Measurements from ENCODE around the gene TMEM117. TPM values are rescaled to one million over a fixed set of nuclear protein-coding genes. Genes with fewer than 3 reads are reported as not detected.

TMEM117 gene
- total RNA-seq, 1 donor from 2014 or later = 0.75 TPM

DNA sequence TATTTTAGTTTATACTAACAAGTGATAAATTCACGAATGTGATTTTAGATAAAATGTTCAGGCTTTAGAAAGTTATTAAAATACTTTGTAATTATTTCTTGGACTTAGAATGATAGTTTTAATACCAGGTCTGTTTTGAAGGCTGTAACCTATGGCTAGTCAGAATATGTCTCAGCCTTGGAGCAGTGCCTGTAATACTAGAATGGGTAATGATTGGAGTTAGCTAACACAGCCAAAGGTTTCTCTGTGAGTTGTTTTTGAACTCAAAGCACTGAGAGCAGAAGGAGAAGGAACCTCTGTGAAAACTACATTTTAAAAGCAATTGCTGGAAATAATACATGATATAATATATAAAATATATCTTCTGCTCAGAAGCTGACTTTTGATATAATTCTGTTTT is 110.1 kb downstream of the TMEM117 start:
- intact Hi-C loops (cut with micrococcal nuclease) = no loop called here

GRCh38 chr12:43951286-43951685 is 115.4 kb downstream of the TMEM117 start:
- intact Hi-C loops (cut with micrococcal nuclease) = no loop called here

GRCh38 chr12:43957732-43958372 is 122.0 kb downstream of the TMEM117 start:
- intact Hi-C loops (cut with micrococcal nuclease) = loop anchor here (1.0 kb wide), 1 partner anchor 973 kb away; no protein-coding TSS in a partner anchor

DNA sequence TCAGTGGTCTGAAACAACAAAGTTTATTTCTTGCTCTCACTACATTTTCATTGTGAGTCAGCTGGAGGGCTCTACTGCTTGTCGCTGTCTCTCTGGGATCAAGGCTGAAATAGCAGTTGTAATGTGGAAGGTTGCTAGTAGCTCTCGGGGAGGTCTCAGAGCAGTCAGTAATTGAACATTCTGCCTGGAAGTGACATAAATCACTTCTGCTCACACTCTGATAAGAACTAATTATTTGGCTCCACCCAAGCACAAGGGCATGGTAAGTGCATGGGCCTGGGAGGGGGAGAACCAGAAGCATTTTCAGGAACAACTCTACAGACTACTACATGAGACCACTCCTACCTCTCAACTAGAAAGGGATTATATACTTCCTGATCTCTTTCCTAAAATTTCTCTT is 128.2 kb downstream of the TMEM117 start:
- intact Hi-C loops (cut with micrococcal nuclease) = no loop called here

DNA sequence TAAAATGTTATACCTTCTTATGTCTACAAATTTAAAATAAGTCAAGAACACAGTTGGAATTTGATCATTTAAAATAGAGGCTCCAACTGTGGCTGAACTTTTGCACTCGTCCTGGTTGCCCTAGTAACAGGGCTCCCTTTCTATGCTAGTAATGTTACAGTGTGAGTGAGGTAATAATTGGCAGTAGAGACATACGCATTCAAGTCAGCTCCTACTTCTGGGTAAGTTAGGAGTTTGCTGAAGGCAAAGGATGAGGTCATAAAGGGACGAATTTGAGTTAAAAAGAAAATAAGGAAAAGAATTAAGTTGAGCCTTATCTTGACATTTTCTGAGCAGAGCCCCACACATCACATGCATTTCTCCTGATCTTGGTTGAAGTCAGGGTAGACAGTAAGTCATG is 129.1 kb downstream of the TMEM117 start:
- intact Hi-C loops (cut with micrococcal nuclease) = no loop called here

GRCh38 chr12:43965899-43966298 is 130.0 kb downstream of the TMEM117 start:
- intact Hi-C loops (cut with micrococcal nuclease) = no loop called here

GRCh38 chr12:43968736-43969135 is 132.9 kb downstream of the TMEM117 start:
- intact Hi-C loops (cut with micrococcal nuclease) = no loop called here

- intact Hi-C loops (cut with micrococcal nuclease) = no loop called here
These were observed 134.0 kb downstream of the TMEM117 start for GRCh38 chr12:43969882-43970281.

DNA sequence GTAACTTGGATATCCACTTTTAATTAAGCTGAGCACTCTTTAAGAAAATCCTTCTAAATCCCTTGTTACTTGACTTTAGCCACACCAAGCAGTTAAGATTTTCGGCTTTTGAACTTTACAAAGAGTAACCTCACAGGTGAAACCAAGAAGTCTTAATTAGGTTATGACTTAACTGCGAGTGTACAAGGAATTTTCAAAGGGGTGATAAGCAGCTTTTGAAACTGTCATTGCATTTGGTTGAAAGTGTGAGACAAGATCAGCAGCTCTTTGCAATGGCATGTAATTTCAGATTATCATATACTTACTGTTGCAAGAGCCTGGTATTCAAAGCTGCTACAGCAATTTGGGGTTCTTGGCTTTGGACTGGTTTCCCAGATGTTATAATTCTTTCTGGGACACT is 137.5 kb downstream of the TMEM117 start:
- intact Hi-C loops (cut with micrococcal nuclease) = no loop called here

DNA sequence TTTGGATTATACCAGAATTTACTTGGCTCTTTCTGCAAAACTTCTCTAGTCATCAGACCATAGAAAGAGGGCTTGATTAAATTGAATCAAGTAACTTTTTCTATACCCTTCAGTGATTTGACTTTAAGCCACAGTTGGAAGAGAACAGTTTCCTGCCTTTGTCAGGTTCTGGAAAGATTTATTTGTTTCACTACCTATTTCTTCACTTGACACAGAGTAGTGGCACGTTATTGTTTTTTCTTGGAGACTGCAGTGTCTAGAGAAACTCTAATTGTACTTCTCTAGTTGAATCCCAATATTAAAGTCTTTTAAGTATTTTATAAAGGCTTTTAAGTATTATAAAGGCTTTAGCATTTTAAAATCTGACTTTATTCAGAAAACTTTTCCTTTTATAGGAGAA is 138.1 kb downstream of the TMEM117 start:
- intact Hi-C loops (cut with micrococcal nuclease) = no loop called here

DNA sequence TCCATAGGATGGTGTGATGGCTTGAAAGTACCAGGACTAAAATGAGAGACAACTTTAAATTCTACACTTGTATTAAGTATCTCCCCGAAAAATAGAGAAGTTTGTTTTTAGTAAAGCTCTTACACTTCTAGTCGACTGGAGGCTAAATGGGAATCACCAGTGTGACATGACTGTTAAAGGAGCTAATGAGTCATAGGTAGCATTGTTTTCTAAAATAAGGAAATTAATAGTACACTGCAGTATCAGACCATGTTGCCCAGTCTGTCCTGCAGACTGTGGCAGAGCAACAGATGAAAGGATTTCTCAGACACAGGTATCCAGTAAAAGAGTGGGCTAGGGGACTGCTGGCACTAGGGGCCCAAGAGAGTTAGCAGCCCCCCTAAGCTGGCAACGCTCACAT is 140.1 kb downstream of the TMEM117 start:
- intact Hi-C loops (cut with micrococcal nuclease) = no loop called here

DNA sequence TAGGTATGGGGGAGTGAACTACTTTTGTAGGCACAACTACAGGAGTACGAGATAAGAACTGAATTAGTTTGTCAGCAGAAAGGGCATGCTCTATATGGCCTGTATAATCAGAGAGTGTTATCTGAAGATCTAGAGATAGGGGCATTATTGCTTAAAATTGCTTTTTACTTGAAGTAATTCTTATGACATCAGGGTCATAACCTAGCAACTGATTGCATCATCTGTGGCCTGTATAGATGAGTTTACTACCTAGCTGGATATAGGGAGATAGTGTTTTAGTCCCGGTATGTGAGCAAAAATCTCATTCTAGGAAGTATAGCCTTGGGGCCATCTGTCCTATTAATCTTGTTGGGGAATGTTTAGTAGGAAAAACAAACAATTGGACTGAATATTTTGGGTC is 142.7 kb downstream of the TMEM117 start:
- intact Hi-C loops (cut with micrococcal nuclease) = no loop called here

GRCh38 chr12:43979450-43979849 is 143.6 kb downstream of the TMEM117 start:
- intact Hi-C loops (cut with micrococcal nuclease) = no loop called here

- intact Hi-C loops (cut with micrococcal nuclease) = no loop called here
These were observed 144.8 kb downstream of the TMEM117 start for GRCh38 chr12:43980627-43981191.

GRCh38 chr12:43981726-43982125 is 145.8 kb downstream of the TMEM117 start:
- intact Hi-C loops (cut with micrococcal nuclease) = no loop called here

GRCh38 chr12:43982544-43982943 is 146.7 kb downstream of the TMEM117 start:
- intact Hi-C loops (cut with micrococcal nuclease) = no loop called here

DNA sequence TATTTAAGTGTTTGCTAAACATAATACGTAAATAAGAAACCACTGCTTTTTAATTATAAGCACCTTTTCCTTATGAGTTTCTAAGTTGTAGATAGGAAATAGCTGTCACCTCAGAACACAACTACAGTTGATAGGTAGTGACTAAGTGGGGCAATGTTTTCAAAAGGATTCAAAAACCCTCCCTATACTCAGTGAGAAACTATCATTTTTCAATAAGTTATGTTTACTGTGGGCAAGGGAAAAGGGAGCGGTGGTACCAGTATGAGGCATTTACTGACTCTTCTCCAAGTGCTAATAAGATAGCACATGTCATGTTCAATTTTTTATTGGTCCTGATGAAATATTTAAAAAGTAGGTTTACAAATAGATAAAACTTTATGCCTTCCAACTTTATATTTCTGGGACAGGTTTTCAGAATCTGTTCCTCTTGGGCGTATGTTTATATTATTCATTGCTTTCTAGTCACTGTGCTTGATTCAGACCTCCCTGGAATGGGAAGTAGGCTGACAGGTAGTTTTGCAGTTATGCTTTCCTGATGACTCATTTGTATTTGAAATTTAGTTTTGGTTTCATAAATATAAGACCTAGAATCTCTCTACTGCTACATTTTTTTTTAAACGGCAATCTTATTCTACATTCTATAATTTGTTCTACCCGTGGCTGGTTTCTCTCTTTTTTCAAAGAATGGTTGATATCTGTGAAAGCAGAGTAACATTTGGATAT is 153.1 kb downstream of the TMEM117 start:
- intact Hi-C loops (cut with micrococcal nuclease) = loop anchor here (5.0 kb wide), 1 partner anchor 787 kb away; no protein-coding TSS in a partner anchor

DNA sequence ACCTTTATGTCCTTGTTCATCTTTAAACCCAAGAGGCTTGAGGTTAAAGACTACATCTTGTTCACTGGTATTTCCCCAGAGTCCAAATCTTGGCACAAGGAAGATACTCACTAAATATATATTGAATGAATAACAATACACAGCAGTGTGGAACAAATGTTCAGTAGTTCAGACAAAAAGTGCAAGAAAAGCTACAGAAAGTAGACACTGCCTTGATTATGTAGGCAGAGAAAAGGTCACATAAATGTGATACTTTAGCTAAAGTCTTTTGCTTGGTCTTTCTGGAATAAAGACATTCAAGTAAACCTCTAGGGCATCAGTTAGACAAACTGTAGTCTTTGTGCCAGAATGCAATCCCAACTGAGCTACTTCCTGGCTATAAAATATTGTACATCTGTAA is 157.0 kb downstream of the TMEM117 start:
- intact Hi-C loops (cut with micrococcal nuclease) = no loop called here

DNA sequence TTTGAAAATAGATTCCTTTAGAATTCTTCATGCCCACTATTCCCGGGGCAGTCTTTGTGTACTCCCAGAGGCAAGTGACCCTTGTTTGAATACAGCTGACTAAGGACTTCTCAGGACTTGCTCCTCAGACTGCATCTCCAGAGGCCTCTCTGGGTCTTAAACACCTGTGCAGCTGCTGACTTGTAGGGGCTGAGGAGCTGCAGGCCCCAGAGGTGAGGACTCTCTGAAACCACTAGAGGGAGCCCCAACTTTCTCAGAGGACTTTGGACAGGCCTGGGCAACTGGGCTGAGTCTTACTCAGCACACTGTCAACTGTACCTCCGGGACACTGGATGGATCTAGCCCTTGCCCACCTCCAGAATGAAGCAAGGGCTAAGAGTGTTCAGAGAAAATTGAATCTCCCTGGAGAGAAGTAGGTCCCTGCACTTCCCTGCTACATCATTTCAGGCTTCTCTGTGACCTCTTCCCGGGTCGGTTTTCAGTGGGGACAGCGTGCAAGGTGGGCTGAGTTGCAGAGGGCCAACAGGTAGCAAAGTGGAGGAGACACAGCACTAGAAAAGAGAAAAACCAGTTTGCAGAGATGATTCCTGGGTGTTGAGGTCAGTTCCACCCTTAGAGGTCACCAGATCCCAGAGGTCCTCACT is 164.6 kb downstream of the TMEM117 start:
- intact Hi-C loops (cut with micrococcal nuclease) = no loop called here

DNA sequence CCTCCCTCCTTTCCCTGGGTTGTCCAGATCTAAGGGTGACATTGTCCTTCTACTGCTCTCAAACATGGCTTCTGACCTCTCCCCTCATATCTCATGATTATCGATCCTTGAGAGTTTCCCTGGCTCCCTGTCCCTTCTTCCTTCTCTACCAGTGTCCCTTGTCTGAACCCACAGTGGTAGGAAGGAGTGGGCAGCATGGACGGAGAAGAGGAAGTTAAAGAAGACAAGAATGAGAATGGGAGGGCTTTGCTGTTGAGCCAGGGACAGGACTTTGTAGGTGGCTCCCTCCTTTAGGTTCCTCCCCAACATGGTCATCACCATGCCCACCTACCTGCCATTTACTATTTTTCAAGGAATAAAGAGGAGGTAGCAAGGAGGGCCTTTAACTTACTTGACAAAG is 166.7 kb downstream of the TMEM117 start:
- intact Hi-C loops (cut with micrococcal nuclease) = no loop called here

- intact Hi-C loops (cut with micrococcal nuclease) = no loop called here
These were observed 167.8 kb downstream of the TMEM117 start for GRCh38 chr12:44003721-44004120.

- intact Hi-C loops (cut with micrococcal nuclease) = loop anchor here (1.0 to 5.0 kb wide), 2 partner anchors 916 to 932 kb away; no protein-coding TSS in a partner anchor
These were observed 179.6 kb downstream of the TMEM117 start for GRCh38 chr12:44015333-44015941.

All from T-helper 2 cell treated with Interferon-gamma antibody and Interleukin-4, amounts not matched to agents 100 ng/mL and 5 ng/mL, for 36 hours (primary cell).